HG02938 (cell line): ENCODE results near the gene LIG4.

Experiments used
- ATAC-seq: cut with Tn5 transposase; IDR thresholded peaks from one replicate; pipeline ENCODE4 v1.9.1; 2021; ENCODE audit warnings: mild to moderate bottlenecking, moderate library complexity; ENCODE audit not compliant: unreplicated experiment

Gene LIG4

GRCh38 chr13:108195146-108195545 lies 20.2 kb downstream of the LIG4 start:
- ATAC-seq, result no peak

DNA sequence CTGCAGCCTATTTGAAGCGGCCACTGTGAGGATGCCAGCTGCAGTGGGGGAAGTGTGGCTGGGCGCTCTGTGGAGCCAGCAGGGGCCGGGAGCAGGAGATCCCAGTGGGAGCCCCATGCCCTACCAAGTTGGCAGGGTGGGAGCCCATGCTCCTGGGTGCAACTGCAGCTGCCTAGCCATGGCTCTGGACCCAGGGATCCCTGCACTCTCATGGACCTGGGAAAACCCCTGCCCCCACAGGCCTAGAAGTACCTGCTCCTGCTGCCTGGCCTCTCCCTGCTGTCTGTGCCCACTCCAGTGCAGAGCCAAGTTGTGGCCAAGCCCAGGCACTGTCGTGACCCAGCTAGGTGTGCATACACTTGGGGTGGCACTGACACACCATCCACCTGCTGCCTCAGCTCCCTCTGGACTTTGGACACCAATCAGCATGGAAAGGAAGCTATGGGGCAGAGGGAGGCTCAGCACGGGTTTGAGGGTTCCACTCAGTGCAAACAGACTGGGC lies 20.9 kb downstream of the LIG4 start:
- no peak for ATAC-seq

DNA sequence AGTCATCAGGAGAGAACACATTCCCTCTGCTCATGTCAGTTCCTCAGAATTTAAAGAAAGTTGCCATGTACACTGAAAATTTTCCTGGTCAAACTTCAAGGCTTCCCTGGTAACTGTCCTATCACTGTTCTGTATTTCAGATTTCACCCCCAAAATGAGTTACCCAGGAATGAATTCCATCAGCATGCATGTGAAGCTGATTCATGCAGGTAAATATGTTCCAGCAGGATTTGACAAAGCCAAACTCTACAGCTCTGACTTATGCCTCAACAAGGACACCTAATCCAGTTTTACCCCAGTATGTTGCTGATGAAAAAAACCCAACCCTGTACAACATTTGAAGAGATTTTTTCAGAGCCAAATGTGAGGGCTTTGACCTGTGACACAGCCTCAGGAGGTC lies 21.5 kb downstream of the LIG4 start:
- no peak for ATAC-seq

- ATAC-seq, result no peak
Measured at GRCh38 chr13:108190897-108191296, 24.4 kb downstream of the LIG4 start.

DNA sequence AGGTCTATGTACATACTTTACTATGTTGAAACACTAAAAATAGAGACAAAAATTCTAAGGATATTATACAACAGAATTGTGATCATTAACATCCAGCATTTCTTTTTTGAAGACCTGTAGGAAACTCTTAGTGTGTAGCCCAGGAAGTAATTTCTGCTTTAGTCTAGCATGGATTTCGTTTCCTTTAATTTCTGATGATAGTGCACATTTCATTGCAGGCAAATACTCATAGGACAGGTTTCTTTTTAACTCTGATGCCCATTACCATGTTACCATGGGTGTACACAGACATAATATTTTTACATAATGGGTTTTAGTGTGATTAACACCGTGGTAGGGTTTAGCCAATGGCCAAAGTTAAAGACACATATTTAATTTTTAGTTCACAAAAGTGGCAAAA lies 27.1 kb downstream of the LIG4 start:
- no peak for ATAC-seq

DNA sequence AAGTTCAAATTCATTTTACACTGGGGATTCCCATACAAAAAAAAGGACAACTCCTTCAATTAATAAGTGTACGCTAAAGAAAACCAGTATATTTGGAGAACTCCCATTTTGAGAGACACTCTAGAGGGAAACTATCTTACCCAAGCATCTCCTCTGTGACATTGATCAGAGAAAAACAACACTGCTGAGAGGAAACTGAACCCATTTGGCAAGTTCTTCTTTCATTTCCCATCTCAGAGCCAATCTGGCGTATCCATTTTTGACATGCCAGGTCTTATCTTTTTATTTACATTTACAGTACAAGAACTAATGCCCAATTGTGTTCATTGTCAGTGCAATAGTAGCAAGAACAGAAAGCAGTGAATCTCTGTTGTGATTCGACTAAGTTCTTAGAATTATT lies 30.1 kb downstream of the LIG4 start:
- ATAC-seq, result no peak

- no peak for ATAC-seq
Measured at GRCh38 chr13:108182652-108183051, 32.7 kb downstream of the LIG4 start.

DNA sequence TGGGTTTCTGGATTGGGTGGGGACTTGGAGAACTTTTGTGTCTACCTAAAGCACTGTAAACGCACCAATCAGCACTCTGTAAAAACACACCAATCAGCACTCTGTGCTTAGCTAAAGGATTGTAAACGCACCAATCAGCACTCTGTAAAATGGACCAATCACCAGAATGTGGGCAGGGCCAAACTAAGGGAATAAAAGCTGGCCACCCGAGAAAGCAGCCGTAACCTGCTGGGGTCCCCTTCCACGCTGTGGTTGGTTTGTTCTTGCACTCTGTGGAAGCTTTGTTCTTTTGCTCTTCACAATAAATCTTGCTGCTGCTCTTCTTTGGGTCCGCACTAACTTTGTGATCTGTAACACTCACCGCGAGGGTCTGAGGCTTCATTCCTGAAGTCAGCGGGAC lies 37.3 kb downstream of the LIG4 start:
- ATAC-seq, result no peak

DNA sequence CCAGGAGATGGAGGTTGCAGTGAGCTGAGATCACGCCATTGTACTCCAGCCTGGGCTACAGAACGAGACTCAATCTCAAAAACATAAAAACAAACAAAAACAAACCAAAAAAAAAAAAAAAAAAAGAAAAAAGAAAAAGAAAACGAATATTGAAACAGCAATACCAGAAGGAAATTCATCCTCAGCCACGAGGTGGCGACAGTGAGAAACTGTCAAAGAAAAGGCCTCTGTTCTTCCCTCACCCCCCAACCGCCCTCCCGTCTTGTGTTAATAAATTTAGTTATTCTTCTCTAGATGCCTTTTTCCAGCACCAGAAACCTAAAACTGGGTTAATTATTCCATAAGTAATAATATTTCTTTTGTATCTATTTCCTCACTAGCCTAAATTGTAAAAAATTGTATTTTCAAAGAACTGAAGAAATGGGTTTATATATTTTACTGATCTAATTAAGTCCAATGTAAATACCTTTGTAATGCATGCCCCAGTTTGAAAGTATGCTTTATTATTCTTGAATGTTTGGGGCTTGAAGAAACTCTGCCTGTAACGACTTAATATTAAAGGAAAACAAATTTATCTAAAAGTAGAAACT lies 38.6 kb downstream of the LIG4 start:
- ATAC-seq, result no peak

GRCh38 chr13:108168929-108169328 lies 46.4 kb downstream of the LIG4 start:
- no peak for ATAC-seq

GRCh38 chr13:108166078-108166477 lies 49.3 kb downstream of the LIG4 start:
- no peak for ATAC-seq

DNA sequence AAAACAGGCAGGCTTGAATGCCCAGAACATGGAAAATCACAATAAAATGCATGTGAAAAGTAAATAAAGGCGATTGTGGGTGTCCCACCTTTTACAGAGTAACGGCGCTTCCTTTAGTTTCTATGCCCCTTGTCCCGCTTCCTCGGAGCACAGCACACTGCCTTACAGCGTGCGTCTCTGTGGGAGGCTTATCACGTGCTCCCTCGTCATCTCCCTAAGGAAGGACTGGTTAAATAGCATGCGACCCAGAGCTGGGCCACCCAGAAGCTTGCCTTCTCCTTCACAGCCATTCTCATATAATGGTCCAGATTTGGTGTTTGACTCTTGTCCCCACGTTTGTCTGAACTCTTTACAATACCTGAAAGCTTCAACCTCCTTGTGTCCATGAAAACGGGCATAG lies 56.6 kb downstream of the LIG4 start:
- no peak for ATAC-seq
